HCT116 (cell line): ENCODE measurements around the gene KHNYN. TPM values are rescaled to one million over a fixed set of nuclear protein-coding genes. Genes with fewer than 3 reads are reported as not detected.

Experiments used
- ATAC-seq: fragments of 200-7000 bp; cut with Tn5 transposase; 2 replicates; pipeline ENCODE4 v1.9.1; 2020; ENCODE audit warnings: mild to moderate bottlenecking, moderate library complexity
- BruUV-seq: library from RNA; stranded (reverse); fragments of 400-500 nt; replicated peaks from 2 replicates; lab custom pipeline; 2021; lab: Mats Ljungman, UMichigan
- CTCF ChIA-PET: fragments of 300-600 bp; sonication (Branson Sonifier 250); formaldehyde crosslinking; loops from one replicate; lab custom pipeline; 2021; ENCODE audit warnings: antibody characterized with exemption; lab: Charles Lee
- POLR2A ChIA-PET: fragments of 300-600, 350-600 bp; sonication (Branson Sonifier 250); formaldehyde crosslinking; loops from one replicate; lab custom pipeline; 2021; ENCODE audit warnings: antibody characterized with exemption; lab: Charles Lee
- RAD21 ChIA-PET, 2 experiments: fragments of 300-600 bp; sonication (Branson Sonifier 250); formaldehyde crosslinking; loops; one replicate each; lab custom pipeline; 2023; ENCODE audit warnings: low total read pairs in 2 of 2; ENCODE audit not compliant: uncharacterized antibody in 2 of 2, unreplicated experiment in 2 of 2, low non-redundant PET in 1 of 2; lab: Charles Lee
- DNase-seq: peaks from one replicate; pipeline ENCODE4 v3.0.0-alpha.2; 2010; ENCODE audit warnings: low read depth, low spot score
- H2AFZ ChIP-seq: fragments of 200-600 bp; shearing (Covaris generic), sonication (generic); 2 replicates; pipeline ENCODE4 v1.6.1; 2017; ENCODE audit warnings: low read depth, mixed run types, mixed read lengths, antibody characterized with exemption, low read length; ENCODE audit not compliant: poor library complexity, severe bottlenecking
- H3K27ac ChIP-seq: 2 replicates; pipeline ENCODE4 v1.5.1; 2012; ENCODE audit warnings: low read depth, low read length
- H3K27me3 ChIP-seq: fragments of 200-600 bp; sonication (generic); 2 replicates; pipeline ENCODE4 v1.6.1; 2016; ENCODE audit warnings: mixed run types, low read length, mixed read lengths; ENCODE audit not compliant: insufficient read depth
- H3K36me3 ChIP-seq, 2 experiments: fragments of 200-500 bp in 1 of 2; fragments of 200-600 bp in 1 of 2; sonication (Bioruptor generic) in 1 of 2; sonication (generic) in 1 of 2; 2 replicates each; pipeline versions ENCODE4 v1.5.1 to v1.6.1; 2014 to 2016; ENCODE audit warnings: low read length in 2 of 2, inconsistent platforms in 1 of 2, mixed read lengths in 1 of 2, mixed run types in 1 of 2; ENCODE audit not compliant: insufficient read depth in 2 of 2, control insufficient read depth in 1 of 2
- H3K4me1 ChIP-seq, 2 experiments: fragments of 200-600 bp in 1 of 2; sonication (generic) in 1 of 2; 2 replicates each; pipeline versions ENCODE4 v1.5.1 to v1.6.1; 2012 to 2017; ENCODE audit warnings: low read length in 2 of 2, inconsistent platforms in 1 of 2, mild to moderate bottlenecking in 1 of 2, mixed read lengths in 1 of 2, mixed run types in 1 of 2, moderate library complexity in 1 of 2; ENCODE audit not compliant: insufficient read depth in 2 of 2, control insufficient read depth in 1 of 2
- H3K4me2 ChIP-seq: fragments of 200-600 bp; sonication (generic); 2 replicates; pipeline ENCODE4 v1.6.1; 2017; ENCODE audit warnings: mixed run types, low read length, mixed read lengths
- H3K4me3 ChIP-seq, 2 experiments: fragments of 200-600 bp in 1 of 2; sonication (generic) in 1 of 2; replicated peaks in 1 of 2; 2 replicates each; pipeline ENCODE4 v1.5.1; 2011 to 2016; ENCODE audit warnings: low read length in 2 of 2, control low read depth in 1 of 2, low read depth in 1 of 2, mild to moderate bottlenecking in 1 of 2, mixed read lengths in 1 of 2, mixed run types in 1 of 2
- H3K79me2 ChIP-seq: fragments of 200-600 bp; sonication (generic); 2 replicates; pipeline ENCODE4 v1.6.1; 2017; ENCODE audit warnings: mild to moderate bottlenecking, mixed run types, low read length, moderate library complexity, mixed read lengths; ENCODE audit not compliant: insufficient read depth
- H3K9ac ChIP-seq: fragments of 200-600 bp; sonication (generic); 2 replicates; pipeline ENCODE4 v1.6.1; 2016; ENCODE audit warnings: low read length, mixed read lengths
- H3K9me2 ChIP-seq: fragments of 200-600 bp; sonication (generic), shearing (Covaris generic); 2 replicates; pipeline ENCODE4 v1.6.1; 2017; ENCODE audit warnings: mixed run types, mild to moderate bottlenecking, moderate library complexity; ENCODE audit not compliant: insufficient read depth
- H3K9me3 ChIP-seq, 2 experiments: fragments of 200-500 bp in 1 of 2; fragments of 200-600 bp in 1 of 2; sonication (Bioruptor generic) in 1 of 2; sonication (generic) in 1 of 2; 2 replicates each; pipeline ENCODE4 v1.6.1; 2014 to 2017; ENCODE audit warnings: low read length in 2 of 2, mixed read lengths in 2 of 2, inconsistent platforms in 1 of 2, low read depth in 1 of 2, mild to moderate bottlenecking in 1 of 2, mixed run types in 1 of 2, moderate library complexity in 1 of 2; ENCODE audit not compliant: control insufficient read depth in 1 of 2, insufficient read depth in 1 of 2
- H4K20me1 ChIP-seq: fragments of 200-600 bp; sonication (generic), shearing (Covaris generic); 2 replicates; pipeline ENCODE4 v1.6.1; 2017; ENCODE audit warnings: mixed run types, mild to moderate bottlenecking, moderate library complexity; ENCODE audit not compliant: insufficient read depth
- EGR1 ChIP-seq: IDR thresholded peaks from 2 replicates; pipeline ENCODE4 v1.6.1; 2012; ENCODE audit warnings: low read depth
- REST ChIP-seq: IDR thresholded peaks from 2 replicates; pipeline ENCODE4 v1.6.1; 2012; ENCODE audit warnings: low read depth
- YY1 ChIP-seq: IDR thresholded peaks from 2 replicates; pipeline ENCODE4 v1.6.1; 2011; ENCODE audit warnings: low read length, low read depth, moderate library complexity, mild to moderate bottlenecking; ENCODE audit not compliant: insufficient replicate concordance; ENCODE audit errors: extremely low read depth
- intact Hi-C: fragments of 100-400 bp; cut with micrococcal nuclease; formaldehyde crosslinking; loops from 2 replicates; pipeline ENCODE4 v1.10.0; 2022
- total RNA-seq: library from RNA; stranded (reverse); gene quantifications from one replicate; pipeline ENCODE4 v1.2.1, GENCODE V29; 2021; ENCODE audit not compliant: unreplicated experiment

KHNYN gene
- total RNA-seq, 1 experiment from 2014 or later = 50.1 TPM

- Histone ChIP-seq H3K4me2 (no peak overlapping the region), H3K9me2 (no peaks in the 10 kb centered on the region), H3K9ac (no peak overlapping the region), H3K79me2 (peaks cover 19% of the 10 kb centered on the region), H3K27me3 (no peaks in the 10 kb centered on the region), H2AFZ (no peak overlapping the region), H3K4me3 (no peak overlapping the region), H3K36me3 (peaks cover 24 to 35% of the 10 kb centered on the region in 2 experiments; a peak in 3 of 4 replicates), H3K27ac (no peak overlapping the region), H3K4me1 (peaks cover 8 to 18% of the 10 kb centered on the region in 2 experiments), H4K20me1 (no peaks in the 10 kb centered on the region), H3K9me3 (no peaks in the 10 kb centered on the region)
- BruUV-seq = no TSS peak
- DNase-seq (no peak), ATAC-seq (no peak)
- intact Hi-C loops = loop anchor here (10.0 kb wide), 1 partner anchor 220 kb away; the partner anchor contains the start of genes CHMP4A and MDP1
- ChIA-PET CTCF (interaction anchor here (1.1 to 4.6 kb wide), 6 partner anchors 72 to 193 kb away, joined by 3 to 82 read pairs (median 8); partner anchors contain the start of gene TINF2), POLR2A (interaction anchor here (1.1 to 1.9 kb wide), 4 partner anchors 69 to 165 kb away, joined by 3 to 9 read pairs (median 4); partner anchors contain the start of gene RABGGTA), RAD21 (no interaction called here)
- no peak for TF ChIP-seq REST
- TF ChIP-seq EGR1 = no peak
- no peak for TF ChIP-seq YY1
Measured at GRCh38 chr14:24435192-24435810, 5.5 kb downstream of the KHNYN start.
